Neuronal stem cell (in vitro differentiated cells): ENCODE data around the gene ALDH3B1.
A peak's percentile ranks its signal among the peaks of the same experiment; 100 is the strongest.

Experiments used
- DNase-seq: peaks from one replicate; pipeline ENCODE4 v3.0.0-alpha.2; 2013; ENCODE audit warnings: low spot score
- H2AFZ ChIP-seq: one replicate; pipeline ENCODE4 v1.6.1; 2013; ENCODE audit warnings: mild to moderate bottlenecking, low read length, inconsistent platforms
- H2AK5ac ChIP-seq: 2 replicates; pipeline ENCODE4 v1.6.1; 2013; ENCODE audit warnings: low read depth, mild to moderate bottlenecking, inconsistent platforms, low read length, moderate library complexity, mixed read lengths
- H2BK120ac ChIP-seq: 2 replicates; pipeline ENCODE4 v1.6.1; 2013; ENCODE audit warnings: low read depth, mild to moderate bottlenecking, inconsistent platforms, low read length, moderate library complexity, mixed read lengths
- H2BK12ac ChIP-seq: one replicate; pipeline ENCODE4 v1.6.1; 2013; ENCODE audit warnings: low read length, inconsistent platforms
- H2BK15ac ChIP-seq: 2 replicates; pipeline ENCODE4 v1.6.1; 2013; ENCODE audit warnings: mild to moderate bottlenecking, low read length, inconsistent platforms, mixed read lengths
- H2BK5ac ChIP-seq: one replicate; pipeline ENCODE4 v1.6.1; 2013; ENCODE audit warnings: inconsistent platforms, mild to moderate bottlenecking, low read length, moderate library complexity
- H3K14ac ChIP-seq: one replicate; pipeline ENCODE4 v1.6.1; 2013; ENCODE audit warnings: low read length, inconsistent platforms
- H3K18ac ChIP-seq: 2 replicates; pipeline ENCODE4 v1.6.1; 2013; ENCODE audit warnings: low read length, inconsistent platforms
- H3K23ac ChIP-seq: 2 replicates; pipeline ENCODE4 v1.6.1; 2013; ENCODE audit warnings: low read depth, mild to moderate bottlenecking, mixed read lengths, low read length, inconsistent platforms; ENCODE audit not compliant: poor library complexity
- H3K27ac ChIP-seq: replicated peaks from 3 replicates; pipeline ENCODE4 v1.5.1; 2013; ENCODE audit warnings: low read length, inconsistent platforms
- H3K27me3 ChIP-seq, 3 experiments: 2 replicates each; pipeline ENCODE4 v1.6.1; 2013; ENCODE audit warnings: low read length in 3 of 3, mild to moderate bottlenecking in 2 of 3, inconsistent platforms in 1 of 3, low read depth in 1 of 3, mixed read lengths in 1 of 3, moderate library complexity in 1 of 3; ENCODE audit not compliant: control insufficient read depth in 3 of 3, insufficient read depth in 3 of 3
- H3K36me3 ChIP-seq, 2 donors: replicated peaks in 1 of 2; 2 replicates each; pipeline ENCODE4 v1.6.1; 2013; ENCODE audit warnings: low read length in 2 of 2; ENCODE audit not compliant: control insufficient read depth in 2 of 2, insufficient read depth in 2 of 2
- H3K4ac ChIP-seq: 2 replicates; pipeline ENCODE4 v1.6.1; 2013; ENCODE audit warnings: inconsistent platforms, mild to moderate bottlenecking, low read length, moderate library complexity
- H3K4me1 ChIP-seq, 2 donors: 1 replicate in 1 of 2; 2 replicates in 1 of 2; pipeline ENCODE4 v1.6.1; 2013; ENCODE audit warnings: low read length in 2 of 2, low read depth in 1 of 2; ENCODE audit not compliant: control insufficient read depth in 2 of 2, insufficient read depth in 1 of 2
- H3K4me2 ChIP-seq: one replicate; pipeline ENCODE4 v1.6.1; 2013; ENCODE audit warnings: mild to moderate bottlenecking, low read length, inconsistent platforms; ENCODE audit not compliant: insufficient read depth, poor library complexity, severe bottlenecking
- H3K4me3 ChIP-seq, 2 donors: 2 replicates each; pipeline ENCODE4 v1.5.1; 2013; ENCODE audit warnings: low read length in 2 of 2, mild to moderate bottlenecking in 2 of 2, inconsistent platforms in 1 of 2, moderate library complexity in 1 of 2
- H3K79me1 ChIP-seq: one replicate; pipeline ENCODE4 v1.6.1; 2013; ENCODE audit warnings: low read depth, mild to moderate bottlenecking, inconsistent platforms, low read length, moderate library complexity
- H3K9ac ChIP-seq: one replicate; pipeline ENCODE4 v1.6.1; 2013; ENCODE audit warnings: mild to moderate bottlenecking, low read depth, low read length, inconsistent platforms; ENCODE audit not compliant: poor library complexity
- H3K9me3 ChIP-seq, 2 donors: replicated peaks in 1 of 2; 2 replicates each; pipeline versions ENCODE3 to v1.6.1; 2013; ENCODE audit warnings: low read length in 2 of 2, mild to moderate bottlenecking in 2 of 2, inconsistent platforms in 1 of 2, low read depth in 1 of 2, mixed read lengths in 1 of 2, moderate library complexity in 1 of 2; ENCODE audit not compliant: control insufficient read depth in 2 of 2, insufficient read depth in 1 of 2
- H4K8ac ChIP-seq: one replicate; pipeline ENCODE4 v1.6.1; 2013; ENCODE audit warnings: low read depth, mild to moderate bottlenecking, inconsistent platforms, low read length, moderate library complexity
- H4K91ac ChIP-seq: one replicate; pipeline ENCODE4 v1.6.1; 2013; ENCODE audit warnings: low read length, low read depth, mild to moderate bottlenecking, inconsistent platforms; ENCODE audit not compliant: poor library complexity
- WGBS, 2 donors: extraction: QIAGEN DNeasy Blood & Tissue Kit; methylation state at CpG; one replicate each; pipeline ENCODE4 v1.1.7; 2013; ENCODE audit warnings: missing lambda C conversion rate in 2 of 2, mixed read lengths in 1 of 2; ENCODE audit not compliant: insufficient read length in 2 of 2, insufficient replicate concordance in 1 of 2; ENCODE audit errors: extremely low coverage in 2 of 2; 5-methylcytosine and 5-hydroxymethylcytosine counted together

Gene ALDH3B1

DNA sequence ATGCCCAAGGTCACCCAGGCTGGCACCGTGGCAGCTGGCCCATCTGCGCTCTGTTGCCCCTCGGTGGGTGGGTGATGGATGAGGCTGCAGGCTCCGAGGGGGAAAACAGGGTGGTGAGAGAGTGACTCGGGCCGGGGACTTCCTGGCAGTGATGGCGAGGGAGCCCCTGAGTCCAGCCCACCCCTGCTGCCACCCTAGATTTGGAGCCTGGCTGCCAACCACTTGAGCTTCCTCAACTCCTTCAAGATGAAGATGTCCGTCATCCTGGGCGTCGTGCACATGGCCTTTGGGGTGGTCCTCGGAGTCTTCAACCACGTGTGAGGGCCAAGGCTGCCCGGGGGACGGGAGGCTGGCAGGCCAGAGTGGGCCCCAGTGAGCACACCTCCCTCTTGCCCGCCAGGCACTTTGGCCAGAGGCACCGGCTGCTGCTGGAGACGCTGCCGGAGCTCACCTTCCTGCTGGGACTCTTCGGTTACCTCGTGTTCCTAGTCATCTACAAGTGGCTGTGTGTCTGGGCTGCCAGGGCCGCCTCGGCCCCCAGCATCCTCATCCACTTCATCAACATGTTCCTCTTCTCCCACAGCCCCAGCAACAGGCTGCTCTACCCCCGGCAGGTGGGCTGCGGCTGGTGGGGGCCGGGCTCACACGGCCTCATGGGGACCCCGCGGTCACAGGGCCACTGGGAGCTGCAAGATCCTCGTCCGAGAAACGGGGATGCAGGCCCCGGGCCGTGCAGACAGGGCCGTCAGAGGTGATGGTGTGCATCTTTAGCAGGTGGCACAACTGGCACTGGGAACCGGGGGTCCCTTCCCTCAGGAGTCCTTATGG, 38.8 kb downstream of the ALDH3B1 start:
- H3K79me1 ChIP-seq = peaks cover 2% of the 10 kb centered on the region
- peak overlapping the region; percentile 15 for H2AFZ ChIP-seq
- H3K9me3 ChIP-seq = peaks cover 0 to 2% of the 10 kb centered on the region in 2 donors
- H3K27ac ChIP-seq = no peak overlapping the region
- H2AK5ac ChIP-seq = no peak overlapping the region
- no peak overlapping the region for H3K4me3 ChIP-seq
- peaks cover 0 to 3% of the 10 kb centered on the region in 2 donors for H3K4me1 ChIP-seq
- no peak overlapping the region for H3K4me2 ChIP-seq
- peak overlapping the region; percentile 53 for H2BK5ac ChIP-seq
- no peak for DNase-seq
- peak overlapping the region; percentile 63 for H3K9ac ChIP-seq
- no CpG with 5 or more reads among the region's 35 CpGs for WGBS, 2 donors
- H2BK15ac ChIP-seq = no peak overlapping the region
- no peak overlapping the region for H3K4ac ChIP-seq
- no peaks in the 10 kb centered on the region for H3K27me3 ChIP-seq
- no peaks in the 10 kb centered on the region for H3K36me3 ChIP-seq
- H4K91ac ChIP-seq = no peak overlapping the region
- no peak overlapping the region for H3K23ac ChIP-seq
- no peak overlapping the region for H3K18ac ChIP-seq
- H4K8ac ChIP-seq = no peak overlapping the region
- H2BK120ac ChIP-seq = no peak overlapping the region
- H2BK12ac ChIP-seq = peak overlapping the region; percentile 9
- H3K14ac ChIP-seq = peak overlapping the region; percentile 1

DNA sequence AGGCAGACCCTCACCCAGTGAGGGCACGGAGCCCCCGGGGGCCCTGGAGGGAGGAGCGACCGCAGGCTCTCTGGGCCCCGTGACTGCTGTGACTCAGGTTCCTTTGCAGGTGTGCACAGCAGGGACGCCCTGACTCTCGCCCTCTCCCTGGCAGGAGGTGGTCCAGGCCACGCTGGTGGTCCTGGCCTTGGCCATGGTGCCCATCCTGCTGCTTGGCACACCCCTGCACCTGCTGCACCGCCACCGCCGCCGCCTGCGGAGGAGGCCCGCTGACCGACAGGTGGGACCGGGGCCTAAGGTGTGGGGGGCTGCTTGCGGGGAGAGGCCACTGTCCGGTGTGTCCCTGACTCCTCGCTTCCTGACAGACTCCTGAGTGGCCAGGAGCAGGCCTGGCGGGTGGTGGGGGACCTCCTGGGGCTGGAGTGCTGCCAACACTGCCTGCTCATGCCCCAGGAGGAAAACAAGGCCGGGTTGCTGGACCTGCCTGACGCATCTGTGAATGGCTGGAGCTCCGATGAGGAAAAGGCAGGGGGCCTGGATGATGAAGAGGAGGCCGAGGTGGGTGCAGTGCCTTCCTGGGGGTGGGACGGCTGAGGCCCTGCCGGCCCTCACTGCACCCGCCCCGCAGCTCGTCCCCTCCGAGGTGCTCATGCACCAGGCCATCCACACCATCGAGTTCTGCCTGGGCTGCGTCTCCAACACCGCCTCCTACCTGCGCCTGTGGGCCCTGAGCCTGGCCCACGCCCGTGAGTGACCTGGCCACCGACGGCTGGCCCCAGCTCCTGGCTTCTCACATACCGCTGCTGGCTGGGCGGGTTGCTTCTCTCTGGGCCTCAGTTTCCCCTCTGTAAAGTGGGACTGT, 39.6 kb downstream of the ALDH3B1 start:
- no peak overlapping the region for H3K27ac ChIP-seq
- H2AFZ ChIP-seq = no peak overlapping the region
- H2BK12ac ChIP-seq = peak overlapping the region; percentile 9
- no peak for DNase-seq
- H2BK5ac ChIP-seq = peak overlapping the region; percentile 53
- H4K91ac ChIP-seq = no peak overlapping the region
- WGBS, 2 donors = no CpG with 5 or more reads among the region's 40 CpGs
- peak overlapping the region; percentile 78 for H2AK5ac ChIP-seq
- no peak overlapping the region for H3K4me3 ChIP-seq
- H3K14ac ChIP-seq = peak overlapping the region; percentile 76
- peaks cover 0 to 2% of the 10 kb centered on the region in 2 donors for H3K9me3 ChIP-seq
- H3K27me3 ChIP-seq = no peaks in the 10 kb centered on the region
- no peak overlapping the region for H2BK120ac ChIP-seq
- peaks cover 2% of the 10 kb centered on the region for H3K79me1 ChIP-seq
- no peak overlapping the region for H3K4ac ChIP-seq
- no peak overlapping the region for H2BK15ac ChIP-seq
- peaks cover 0 to 3% of the 10 kb centered on the region in 2 donors for H3K4me1 ChIP-seq
- H3K36me3 ChIP-seq = no peaks in the 10 kb centered on the region
- no peak overlapping the region for H3K4me2 ChIP-seq
- peak overlapping the region; percentile 86 for H4K8ac ChIP-seq
- peak overlapping the region; percentile 74 for H3K18ac ChIP-seq
- peak overlapping the region; percentile 44 for H3K23ac ChIP-seq
- H3K9ac ChIP-seq = peak overlapping the region; percentile 63

DNA sequence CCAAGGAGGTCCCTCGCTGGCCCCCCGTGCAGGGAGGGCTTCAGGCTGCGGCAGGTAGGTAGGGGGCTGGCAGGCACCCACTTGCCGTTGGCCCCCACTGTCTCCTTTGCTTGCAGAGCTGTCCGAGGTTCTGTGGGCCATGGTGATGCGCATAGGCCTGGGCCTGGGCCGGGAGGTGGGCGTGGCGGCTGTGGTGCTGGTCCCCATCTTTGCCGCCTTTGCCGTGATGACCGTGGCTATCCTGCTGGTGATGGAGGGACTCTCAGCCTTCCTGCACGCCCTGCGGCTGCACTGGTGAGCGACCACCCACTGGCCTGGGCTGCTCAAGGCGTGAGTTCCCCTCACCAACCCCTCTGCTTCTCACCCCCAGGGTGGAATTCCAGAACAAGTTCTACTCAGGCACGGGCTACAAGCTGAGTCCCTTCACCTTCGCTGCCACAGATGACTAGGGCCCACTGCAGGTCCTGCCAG, 40.3 kb downstream of the ALDH3B1 start:
- H3K27ac ChIP-seq = no peak overlapping the region
- H3K23ac ChIP-seq = peak overlapping the region; percentile 44
- no peak overlapping the region for H3K4me2 ChIP-seq
- H3K4me3 ChIP-seq = no peak overlapping the region
- peaks cover 2% of the 10 kb centered on the region for H3K79me1 ChIP-seq
- peak overlapping the region; percentile 55 for H3K9ac ChIP-seq
- DNase-seq = no peak
- H3K18ac ChIP-seq = peak overlapping the region; percentile 74
- peak overlapping the region; percentile 67 for H2BK12ac ChIP-seq
- WGBS, 2 donors = no CpG with 5 or more reads among the region's 18 CpGs
- H3K4ac ChIP-seq = no peak overlapping the region
- H2BK15ac ChIP-seq = no peak overlapping the region
- peaks cover 0 to 3% of the 10 kb centered on the region in 2 donors for H3K4me1 ChIP-seq
- peaks cover 0 to 2% of the 10 kb centered on the region in 2 donors for H3K9me3 ChIP-seq
- H2BK5ac ChIP-seq = peak overlapping the region; percentile 50
- no peaks in the 10 kb centered on the region for H3K27me3 ChIP-seq
- no peak overlapping the region for H4K91ac ChIP-seq
- H2AFZ ChIP-seq = no peak overlapping the region
- peak overlapping the region; percentile 76 for H3K14ac ChIP-seq
- H2AK5ac ChIP-seq = peak overlapping the region; percentile 78
- H2BK120ac ChIP-seq = no peak overlapping the region
- peak overlapping the region; percentile 31 for H4K8ac ChIP-seq
- H3K36me3 ChIP-seq = no peaks in the 10 kb centered on the region
